ENCODE data around the gene ALDH1L1. TPM values are rescaled to one million over a fixed set of nuclear protein-coding genes. Genes with fewer than 3 reads are reported as not detected.

ALDH1L1 gene
- total and polyA plus RNA-seq, 9 of the 15 experiments (the other 6 are each of a cell fraction or from before 2014, with no cell fraction given), result 0.06 to 1.9 (median 0.57) TPM; not detected in 1

GRCh38 chr3:126087552-126088175 is 92.7 kb downstream of the ALDH1L1 start:
- no peak overlapping the region for H3K27ac ChIP-seq (ENCODE audit: extremely low read depth, low read depth, low read length)
- H2AFZ ChIP-seq (ENCODE audit: low read depth, low read length), result no peak overlapping the region
- FAIRE-seq (no peak), DNase-seq (ENCODE audit: extremely low read depth in 1 of 4, low spot score in 3 of 4) (no peak), ATAC-seq (no peak)
- ChIA-PET CTCF (ENCODE audit: low intra/inter-chr PET ratio) (no interaction called here), POLR2A (no interaction called here)
- H4K20me1 ChIP-seq (replicated peaks; ENCODE audit: control insufficient read depth, insufficient read depth, low read length), result no peaks in the 10 kb centered on the region
- in situ Hi-C loops (cut with MboI), result no loop called here
- BruUV-seq (replicated peaks), result no TSS peak
- 14% methylated on average over 1 of the region's 1 CpG for WGBS (ENCODE audit: insufficient coverage, low coverage, missing lambda C conversion rate)
- no peaks in the 10 kb centered on the region for H3K9me3 ChIP-seq (replicated peaks; ENCODE audit: control insufficient read depth, insufficient read depth, low read depth, low read length)
- intact Hi-C loops (cut with micrococcal nuclease), result no loop called here
- H3K4me2 ChIP-seq (ENCODE audit: insufficient read depth, low read length), result no peak overlapping the region
- H3K79me2 ChIP-seq (ENCODE audit: control insufficient read depth, insufficient read depth, low read length), result peaks cover 7% of the 10 kb centered on the region; the same call in 2 of the 3 replicates
- TF ChIP-seq HSF4 (CRISPR knock-in tag; IDR thresholded peaks at IDR 0.05; ENCODE audit: borderline replicate concordance), result no peak
- no peak for TF ChIP-seq RFX7 (CRISPR knock-in tag; IDR thresholded peaks at IDR 0.05)
- no peak for TF ChIP-seq NBN (IDR thresholded peaks at IDR 0.05; ENCODE audit: low read depth)
- no peak for TF ChIP-seq ZSCAN32 (CRISPR knock-in tag; IDR thresholded peaks at IDR 0.05)
- no peak for TF ChIP-seq MXD1 (CRISPR knock-in tag; IDR thresholded peaks at IDR 0.05; ENCODE audit: borderline replicate concordance, poor library complexity, severe bottlenecking)
- TF ChIP-seq DPF2 (IDR thresholded peaks at IDR 0.05), result no peak
- no peak for TF ChIP-seq ZNF449 (CRISPR knock-in tag; IDR thresholded peaks at IDR 0.05)
- H3K9ac ChIP-seq (ENCODE audit: insufficient read depth in 1 of 2, low read depth in 2 of 2, low read length in 2 of 2), result no peak overlapping the region
- H3K9me1 ChIP-seq (ENCODE audit: control insufficient read depth, insufficient read depth, low read length), result no peaks in the 10 kb centered on the region
- H3K27me3 ChIP-seq (ENCODE audit: control insufficient read depth in 2 of 2, insufficient read depth in 2 of 2, low read length in 2 of 2), result no peaks in the 10 kb centered on the region
- H3K36me3 ChIP-seq (ENCODE audit: control insufficient read depth, insufficient read depth, low read length), result no peaks in the 10 kb centered on the region
- peaks cover 7 to 10% of the 10 kb centered on the region in 2 experiments; a peak in 4 of 5 replicates for H3K4me1 ChIP-seq (replicated peaks in 1 of 2; ENCODE audit: control insufficient read depth in 2 of 2, insufficient read depth in 2 of 2, low read length in 2 of 2)
- no peak overlapping the region for H3K4me3 ChIP-seq
